GM12878 (cell line): ENCODE results near the gene RHOF. TPM values are rescaled to one million over a fixed set of nuclear protein-coding genes. Genes with fewer than 3 reads are reported as not detected.
A peak's percentile ranks its signal among the peaks of the same experiment; 100 is the strongest.

ENCODE experiments used
- BCL11A ChIP-seq: IDR thresholded peaks from 2 replicates; pipeline ENCODE4 v1.6.1; 2011; ENCODE audit warnings: low read depth, low read length
- BHLHE40 ChIP-seq, 2 experiments: fragments of 450-650 bp in 1 of 2; IDR thresholded peaks; 2 replicates each; pipeline ENCODE4 v1.6.1; 2011 to 2017; ENCODE audit warnings: low read depth in 2 of 2, borderline replicate concordance in 1 of 2, improper control_type of control experiment in 1 of 2, low read length in 1 of 2, mild to moderate bottlenecking in 1 of 2
- CEBPB ChIP-seq, 2 experiments: fragments of 150-350 bp in 1 of 2; IDR thresholded peaks; 2 replicates each; pipeline ENCODE4 v1.6.1; 2012 to 2014; ENCODE audit warnings: low read depth in 2 of 2, low read length in 2 of 2, borderline replicate concordance in 1 of 2, inconsistent platforms in 1 of 2
- CEBPZ ChIP-seq: fragments of 150-350 bp; IDR thresholded peaks from 2 replicates; pipeline ENCODE4 v1.6.1; 2016; ENCODE audit warnings: low read depth, low read length
- CHD2 ChIP-seq: IDR thresholded peaks from 2 replicates; pipeline ENCODE4 v1.6.1; 2011; ENCODE audit warnings: low read depth, low read length, improper control_type of control experiment, borderline replicate concordance
- ESRRA ChIP-seq: IDR thresholded peaks from 2 replicates; pipeline ENCODE4 v1.6.1; 2012; ENCODE audit warnings: mild to moderate bottlenecking, low read length, improper control_type of control experiment
- EZH2 ChIP-seq: IDR thresholded peaks from 2 replicates; pipeline ENCODE4 v1.6.1; 2012; ENCODE audit warnings: low read depth, mild to moderate bottlenecking, control low read depth, inconsistent platforms, low read length, borderline replicate concordance; ENCODE audit not compliant: control insufficient read depth
- HSF1 ChIP-seq: fragments of 150-350 bp; IDR thresholded peaks from 2 replicates; pipeline ENCODE4 v1.6.1; 2014; ENCODE audit warnings: mild to moderate bottlenecking, low read depth, low read length
- MYC ChIP-seq: IDR thresholded peaks from 2 replicates; pipeline ENCODE4 v1.6.1; 2011; ENCODE audit warnings: mild to moderate bottlenecking, low read length, moderate library complexity, inconsistent platforms; ENCODE audit not compliant: insufficient read depth, insufficient replicate concordance, insufficient read length, severe bottlenecking
- NKRF ChIP-seq: fragments of 450-650 bp; conservative IDR thresholded peaks from 2 replicates; pipeline ENCODE4 v1.6.1; 2017; ENCODE audit warnings: mild to moderate bottlenecking, moderate library complexity
- NR2F1 ChIP-seq: fragments of 450-650 bp; conservative IDR thresholded peaks from 2 replicates; pipeline ENCODE4 v1.6.1; 2017; ENCODE audit warnings: mild to moderate bottlenecking
- PML ChIP-seq: IDR thresholded peaks from 2 replicates; pipeline ENCODE4 v1.6.1; 2012; ENCODE audit warnings: low read length, inconsistent platforms
- SREBF2 ChIP-seq: IDR thresholded peaks from 2 replicates; pipeline ENCODE4 v1.6.1; 2012; ENCODE audit warnings: mild to moderate bottlenecking, low read length
- TCF12 ChIP-seq: IDR thresholded peaks from 2 replicates; pipeline ENCODE4 v1.6.1; 2011; ENCODE audit warnings: low read depth, mild to moderate bottlenecking, low read length
- ZBTB40 ChIP-seq: fragments of 450-650 bp; IDR thresholded peaks from 2 replicates; pipeline ENCODE4 v1.6.1; 2016; ENCODE audit warnings: mild to moderate bottlenecking, moderate library complexity, borderline replicate concordance
- ZZZ3 ChIP-seq: IDR thresholded peaks from 2 replicates; pipeline ENCODE4 v1.6.1; 2011; ENCODE audit warnings: low read depth; ENCODE audit not compliant: control insufficient read depth, insufficient read length
- polyA plus RNA-seq, 11 experiments: library from polyadenylated mRNA; depleted of rRNA in 4 of 11; unstranded in 6 of 11; stranded (reverse) in 5 of 11; fragments of >200 nt; fragmentation: Nextera tagmentation in 4 of 11; fragmentation: Illumina TruSeq in 1 of 11; extraction: Ambion mirVana in 4 of 11; extraction: Trizol in 1 of 11; gene quantifications; 1 replicate in 1 of 11; 2 replicates in 10 of 11; pipeline versions ENCODE4 v1.2.1 to v1.2.3, GENCODE V29; 2011 to 2016; ENCODE audit warnings: inconsistent platforms in 2 of 11, missing spikeins in 2 of 11, low read depth in 1 of 11
- total RNA-seq, 4 experiments: library from RNA; depleted of rRNA in 3 of 4; stranded (reverse); fragments of >200 nt in 3 of 4; fragmentation: Illumina TruSeq in 1 of 4; extraction: Trizol in 1 of 4; gene quantifications; 2 replicates each; pipeline versions ENCODE4 v1.2.1 to v1.2.3, GENCODE V29; 2013 to 2021

Gene RHOF
- total and polyA plus RNA-seq, 10 of the 15 experiments (the other 5 are each of a cell fraction or from before 2014, with no cell fraction given): 6.1 to 78.7 (median 39.7) TPM

GRCh38 chr12:121789233-121789781 is 4.2 kb downstream of the RHOF start (continued):
- TF ChIP-seq ZBTB40 (no peak), CEBPZ (no peak), SREBF2 (no peak), BHLHE40 (IDR thresholded peaks at IDR 0.05; ENCODE audit: borderline replicate concordance in 1 of 2, low read depth in 2 of 2, low read length in 1 of 2) (peak; percentile 90 to 93), CEBPB (IDR thresholded peaks at IDR 0.05; ENCODE audit: borderline replicate concordance in 1 of 2, low read depth in 2 of 2, low read length in 2 of 2) (no peak), MYC (peak; percentile 32), EZH2 (no peak), NR2F1 (no peak), CHD2 (no peak), ESRRA (no peak), TCF12 (peak; percentile 32; the same call in 1 of the 2 replicates), PML (no peak), ZZZ3 (no peak), BCL11A (no peak), NKRF (no peak; the same call in 1 of the 2 replicates), HSF1 (no peak)
